GM23338 (cell line): ENCODE results near the gene CNTNAP2. TPM values are rescaled to one million over a fixed set of nuclear protein-coding genes. Genes with fewer than 3 reads are reported as not detected.

Source experiments
- ATAC-seq: fragments of 200-7000 bp; cut with Tn5 transposase; 3 replicates; pipeline ENCODE4 v1.9.1; 2020
- DNase-seq: peaks from one replicate; pipeline ENCODE4 v3.0.0-alpha.2; 2015; ENCODE audit warnings: low spot score
- H2AFZ ChIP-seq: fragments of 200-600 bp; sonication (generic); 2 replicates; pipeline ENCODE4 v1.8.0; 2016; ENCODE audit warnings: antibody characterized with exemption, mild to moderate bottlenecking, moderate library complexity
- H3F3A ChIP-seq: fragments of 200-600 bp; sonication (generic); replicated peaks from 2 replicates; pipeline ENCODE4 v1.8.0; 2017; ENCODE audit warnings: antibody characterized with exemption, mixed run types, low read depth
- H3K27ac ChIP-seq: fragments of 200-600 bp; sonication (generic); 2 replicates; pipeline ENCODE4 v1.6.1; 2016; ENCODE audit warnings: low read depth
- H3K27me3 ChIP-seq: fragments of 200-600 bp; sonication (generic); 2 replicates; pipeline ENCODE4 v1.8.0; 2016; ENCODE audit warnings: mild to moderate bottlenecking, mixed run types, moderate library complexity; ENCODE audit not compliant: insufficient read depth
- H3K36me3 ChIP-seq: fragments of 200-600 bp; sonication (generic); 2 replicates; pipeline ENCODE4 v1.8.0; 2016; ENCODE audit warnings: mild to moderate bottlenecking; ENCODE audit not compliant: insufficient read depth
- H3K4me1 ChIP-seq: fragments of 200-600 bp; sonication (generic); 2 replicates; pipeline ENCODE4 v1.8.0; 2016; ENCODE audit warnings: mild to moderate bottlenecking, moderate library complexity; ENCODE audit not compliant: insufficient read depth
- H3K4me2 ChIP-seq: fragments of 200-600 bp; sonication (generic); 2 replicates; pipeline ENCODE4 v1.7.1; 2017; ENCODE audit warnings: mixed run types
- H3K4me3 ChIP-seq: fragments of 200-600 bp; sonication (generic); 2 replicates; pipeline ENCODE4 v1.6.1; 2016; ENCODE audit warnings: mixed run types
- H3K79me2 ChIP-seq: fragments of 200-600 bp; sonication (generic); replicated peaks from 2 replicates; pipeline ENCODE4 v1.8.0; 2017; ENCODE audit warnings: mild to moderate bottlenecking; ENCODE audit not compliant: insufficient read depth
- H3K9me2 ChIP-seq: fragments of 200-600 bp; sonication (generic); 2 replicates; pipeline ENCODE4 v1.8.0; 2017; ENCODE audit not compliant: insufficient read depth
- H4K20me1 ChIP-seq: fragments of 200-600 bp; sonication (generic); replicated peaks from 2 replicates; pipeline ENCODE4 v1.8.0; 2017; ENCODE audit warnings: mild to moderate bottlenecking; ENCODE audit not compliant: insufficient read depth
- H3K27ac Mint-ChIP-seq: 2 replicates; pipeline ENCODE4 v1.8.0; 2020; ENCODE audit warnings: inconsistent platforms, mild to moderate bottlenecking, moderate library complexity, mixed read lengths
- H3K27me3 Mint-ChIP-seq: 3 replicates; pipeline ENCODE4 v1.8.0; 2022; ENCODE audit warnings: low read depth, mild to moderate bottlenecking, moderate library complexity, mixed read lengths, inconsistent platforms; ENCODE audit not compliant: insufficient read depth, poor library complexity
- H3K36me3 Mint-ChIP-seq: 3 replicates; pipeline ENCODE4 v1.8.0; 2021; ENCODE audit warnings: low read depth, mild to moderate bottlenecking, inconsistent platforms, moderate library complexity, mixed read lengths
- H3K4me1 Mint-ChIP-seq: 3 replicates; pipeline ENCODE4 v1.8.0; 2020; ENCODE audit warnings: mild to moderate bottlenecking, inconsistent platforms, mixed read lengths
- H3K4me3 Mint-ChIP-seq: 3 replicates; pipeline ENCODE4 v1.8.0; 2021; ENCODE audit warnings: moderate library complexity, mild to moderate bottlenecking, inconsistent platforms, mixed read lengths
- H3K9me3 Mint-ChIP-seq: 3 replicates; pipeline ENCODE4 v1.8.0; 2020; ENCODE audit warnings: moderate library complexity, mild to moderate bottlenecking, inconsistent platforms, mixed read lengths
- CREB1 ChIP-seq: fragments of 250-450 bp; sonication (Bioruptor Pico); IDR thresholded peaks from 2 replicates; pipeline ENCODE4 v1.5.0; 2020; ENCODE audit warnings: low read depth, mild to moderate bottlenecking, moderate library complexity
- CTCF ChIP-seq, 2 experiments: fragments of 200-600 bp in 1 of 2; sonication (generic) in 1 of 2; conservative IDR thresholded peaks; 2 replicates each; pipeline versions ENCODE4 v1.5.1 to v1.6.1; 2016 to 2017; ENCODE audit warnings: antibody characterized with exemption in 2 of 2, low read depth in 2 of 2, mild to moderate bottlenecking in 2 of 2, moderate library complexity in 1 of 2
- EZH2 ChIP-seq: fragments of 200-600 bp; sonication (generic); IDR thresholded peaks from one replicate; pipeline ENCODE4 v1.8.0; 2017; ENCODE audit warnings: antibody characterized with exemption, mild to moderate bottlenecking, low read depth; ENCODE audit not compliant: unreplicated experiment
- EZH2phosphoT487 ChIP-seq: fragments of 200-600 bp; sonication (generic); IDR thresholded peaks from one replicate; pipeline ENCODE4 v1.8.1; 2018; ENCODE audit warnings: antibody characterized with exemption; ENCODE audit not compliant: unreplicated experiment
- JUNB ChIP-seq: IDR thresholded peaks from one replicate; pipeline ENCODE4 v1.6.1; 2016; ENCODE audit warnings: antibody characterized with exemption; ENCODE audit not compliant: unreplicated experiment
- NANOG ChIP-seq: IDR thresholded peaks from 2 replicates; pipeline ENCODE4 v1.6.1; 2016; ENCODE audit warnings: antibody characterized with exemption, borderline replicate concordance
- POLR2AphosphoS5 ChIP-seq: IDR thresholded peaks from 2 replicates; pipeline ENCODE4 v1.6.1; 2016; ENCODE audit warnings: antibody characterized with exemption, low read depth
- REST ChIP-seq: IDR thresholded peaks from one replicate; pipeline ENCODE4 v1.6.1; 2018; ENCODE audit warnings: antibody characterized with exemption; ENCODE audit not compliant: unreplicated experiment
- STAT1 ChIP-seq: IDR thresholded peaks from one replicate; pipeline ENCODE4 v1.6.1; 2016; ENCODE audit warnings: antibody characterized with exemption; ENCODE audit not compliant: unreplicated experiment
- ZNF114 ChIP-seq: fragments of 250-450 bp; sonication (Bioruptor Pico); IDR thresholded peaks from 2 replicates; pipeline ENCODE4 v1.5.0; 2020; ENCODE audit warnings: mild to moderate bottlenecking, moderate library complexity
- ZNF331 ChIP-seq: fragments of 250-450 bp; sonication (Bioruptor Pico); IDR thresholded peaks from 2 replicates; pipeline ENCODE4 v1.5.0; 2020; ENCODE audit warnings: low read depth, mild to moderate bottlenecking, moderate library complexity
- ZNF462 ChIP-seq: fragments of 250-450 bp; sonication (Bioruptor Pico); IDR thresholded peaks from 2 replicates; pipeline ENCODE4 v1.5.0; 2020; ENCODE audit warnings: mild to moderate bottlenecking, moderate library complexity
- polyA plus RNA-seq: library from polyadenylated mRNA; unstranded; fragments of >200 nt; fragmentation: Nextera tagmentation; extraction: Ambion mirVana; gene quantifications from 2 replicates; pipeline ENCODE4 v1.2.1, GENCODE V29; 2016
- total RNA-seq: library from RNA; depleted of rRNA; stranded (reverse); fragments of >200 nt; shearing (Covaris generic); gene quantifications from 2 replicates; pipeline ENCODE4 v1.2.3, GENCODE V29; 2014
- TF ChIP-seq, protein P1 (sequence below): IDR thresholded peaks from 2 replicates; pipeline ENCODE4 v1.6.1; 2016; ENCODE audit warnings: antibody characterized with exemption

Gene CNTNAP2
- total and polyA plus RNA-seq, 2 experiments from 2014 or later: 38.2 to 61.3 TPM

GRCh38 chr7:146370171-146370570 lies 253.6 kb downstream of the CNTNAP2 start:
- H3K27me3 Mint-ChIP-seq: peaks cover 2% of the 10 kb centered on the region
- H3K27ac ChIP-seq: no peak overlapping the region
- TF ChIP-seq CTCF (conservative IDR thresholded peaks at IDR 0.05; ENCODE audit: low read depth in 2 of 2) (no peak), EZH2phosphoT487 (no peak), ZNF331 (CRISPR knock-in tag) (no peak), REST (no peak), ZNF462 (CRISPR knock-in tag) (no peak), STAT1 (no peak), JUNB (no peak), EZH2 (no peak), CREB1 (CRISPR knock-in tag) (no peak), POLR2AphosphoS5 (no peak), NANOG (no peak), ZNF114 (CRISPR knock-in tag) (no peak)
- TF ChIP-seq, protein P1, sequence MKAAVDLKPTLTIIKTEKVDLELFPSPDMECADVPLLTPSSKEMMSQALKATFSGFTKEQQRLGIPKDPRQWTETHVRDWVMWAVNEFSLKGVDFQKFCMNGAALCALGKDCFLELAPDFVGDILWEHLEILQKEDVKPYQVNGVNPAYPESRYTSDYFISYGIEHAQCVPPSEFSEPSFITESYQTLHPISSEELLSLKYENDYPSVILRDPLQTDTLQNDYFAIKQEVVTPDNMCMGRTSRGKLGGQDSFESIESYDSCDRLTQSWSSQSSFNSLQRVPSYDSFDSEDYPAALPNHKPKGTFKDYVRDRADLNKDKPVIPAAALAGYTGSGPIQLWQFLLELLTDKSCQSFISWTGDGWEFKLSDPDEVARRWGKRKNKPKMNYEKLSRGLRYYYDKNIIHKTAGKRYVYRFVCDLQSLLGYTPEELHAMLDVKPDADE: no peak
- no peak for ATAC-seq
- no peak for DNase-seq
- H3K4me3 ChIP-seq: no peak overlapping the region
- no peak overlapping the region for H3K4me3 Mint-ChIP-seq
- H2AFZ ChIP-seq: no peak overlapping the region
- H3K36me3 Mint-ChIP-seq: no peaks in the 10 kb centered on the region
- no peaks in the 10 kb centered on the region for H3K4me1 ChIP-seq
- no peak overlapping the region for H3K4me2 ChIP-seq
- no peaks in the 10 kb centered on the region for H3K9me2 ChIP-seq
- no peaks in the 10 kb centered on the region for H3K79me2 ChIP-seq
- H4K20me1 ChIP-seq: no peaks in the 10 kb centered on the region
- H3K27me3 ChIP-seq: no peaks in the 10 kb centered on the region
- H3F3A ChIP-seq: no peaks in the 10 kb centered on the region
- no peak overlapping the region for H3K27ac Mint-ChIP-seq
- H3K4me1 Mint-ChIP-seq: no peaks in the 10 kb centered on the region
- no peaks in the 10 kb centered on the region; the same call in 1 of the 2 replicates for H3K36me3 ChIP-seq
- H3K9me3 Mint-ChIP-seq: peaks cover 6% of the 10 kb centered on the region
